HG03095 (cell line): ENCODE data around the gene RBM19.

ENCODE experiments used
- ATAC-seq: cut with Tn5 transposase; IDR thresholded peaks from one replicate; pipeline ENCODE4 v1.9.1; 2021; ENCODE audit warnings: moderate library complexity; ENCODE audit not compliant: unreplicated experiment

Gene RBM19

DNA sequence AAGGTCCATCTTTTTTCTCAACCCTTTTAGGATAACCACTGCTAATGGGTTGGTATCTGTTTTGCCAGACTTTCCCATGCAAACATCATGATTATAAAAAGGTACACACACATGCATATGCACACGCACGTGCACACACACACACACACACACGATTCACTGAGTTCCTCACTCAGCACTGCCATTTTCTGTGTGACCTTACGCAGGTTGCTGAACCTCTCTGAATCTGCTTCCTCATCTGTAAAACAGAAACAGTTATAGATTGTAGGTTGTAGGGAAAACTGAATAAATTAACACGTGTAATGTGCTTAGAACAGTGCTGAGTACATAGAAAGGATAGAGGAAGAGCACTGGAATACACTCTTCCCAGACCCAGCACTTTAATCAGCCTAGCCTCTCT, 182.3 kb downstream of the RBM19 start:
- ATAC-seq = no peak

DNA sequence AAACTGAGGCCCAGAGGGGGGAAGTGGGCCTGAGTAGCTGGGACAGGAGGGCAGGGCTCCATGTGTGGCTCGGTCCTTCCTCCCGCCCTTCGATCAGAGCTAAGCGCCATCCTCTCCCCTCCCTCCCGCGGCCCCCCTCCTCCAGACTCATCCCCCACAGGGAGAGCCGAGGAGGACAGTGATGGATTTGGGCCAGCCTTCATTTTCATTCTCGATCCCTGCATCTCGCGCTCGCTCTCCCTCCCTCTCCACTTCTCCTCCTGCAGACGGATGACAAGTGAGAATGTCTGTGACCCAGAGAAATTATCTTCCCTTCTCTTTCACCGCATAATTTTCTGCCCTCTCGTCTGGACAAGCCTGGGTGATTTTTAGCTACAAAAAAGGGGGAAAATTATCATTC, 183.3 kb downstream of the RBM19 start:
- ATAC-seq = no peak

DNA sequence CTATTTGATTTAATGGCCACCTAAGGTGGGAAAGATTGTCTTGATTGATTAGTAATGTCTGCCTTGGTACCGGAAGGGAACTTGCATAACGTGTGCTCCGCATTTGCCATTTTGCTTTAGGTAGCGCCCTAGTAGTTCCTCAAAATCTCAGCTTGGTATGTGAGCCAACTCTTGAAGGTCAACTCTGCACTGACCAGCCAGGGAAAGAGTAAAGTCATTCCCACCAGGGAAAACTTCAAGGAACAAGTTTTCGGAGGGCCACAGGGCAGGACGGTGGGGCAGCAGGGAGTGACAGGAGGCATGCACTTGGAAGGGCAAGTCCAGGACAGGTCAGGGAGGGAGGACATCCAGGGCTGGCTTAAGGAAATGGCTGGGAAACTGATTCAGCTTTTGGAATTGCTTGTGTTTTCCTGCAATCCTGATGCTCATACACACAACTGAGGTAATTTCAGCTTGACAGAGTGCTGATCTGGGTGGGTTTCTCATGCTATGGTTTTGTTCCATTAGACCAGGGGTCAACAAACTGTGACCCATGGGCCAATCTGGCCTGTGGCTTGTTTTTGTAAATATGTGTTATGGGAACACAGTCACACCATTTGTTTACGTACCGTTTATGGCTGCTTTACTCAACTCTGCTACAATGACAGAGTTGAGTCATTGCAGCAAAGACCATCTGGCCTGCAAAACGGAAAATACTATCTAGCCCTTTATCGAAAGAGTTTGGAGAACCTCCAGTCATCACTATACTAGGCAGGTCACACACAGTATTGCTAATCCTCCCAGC, 184.5 kb downstream of the RBM19 start:
- ATAC-seq = no peak

- ATAC-seq = no peak
Observed at GRCh38 chr12:113779774-113780173, 186.4 kb downstream of the RBM19 start.

- ATAC-seq = no peak
Observed at GRCh38 chr12:113778432-113779132, 187.5 kb downstream of the RBM19 start.

GRCh38 chr12:113777751-113778150, 188.4 kb downstream of the RBM19 start:
- ATAC-seq = no peak

DNA sequence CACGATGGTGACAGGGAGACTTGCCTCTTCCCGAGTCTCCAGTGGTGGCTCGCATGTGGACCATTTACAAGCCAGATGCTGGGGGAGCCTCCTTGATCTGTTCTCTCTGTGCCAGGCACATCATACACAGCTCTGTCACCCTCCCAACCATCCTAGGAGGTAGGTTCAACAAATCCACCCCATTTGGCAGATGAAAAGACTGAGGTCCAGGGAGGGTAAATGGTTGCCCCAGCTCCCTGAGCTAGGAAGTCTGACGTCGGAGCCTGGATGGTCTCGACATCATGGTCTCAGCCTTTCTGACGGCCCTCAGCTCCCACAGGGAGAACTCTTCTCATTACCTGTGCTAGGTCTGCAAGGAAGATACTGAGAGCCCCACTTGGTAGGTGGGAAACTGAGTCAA, 189.6 kb downstream of the RBM19 start:
- no peak for ATAC-seq

DNA sequence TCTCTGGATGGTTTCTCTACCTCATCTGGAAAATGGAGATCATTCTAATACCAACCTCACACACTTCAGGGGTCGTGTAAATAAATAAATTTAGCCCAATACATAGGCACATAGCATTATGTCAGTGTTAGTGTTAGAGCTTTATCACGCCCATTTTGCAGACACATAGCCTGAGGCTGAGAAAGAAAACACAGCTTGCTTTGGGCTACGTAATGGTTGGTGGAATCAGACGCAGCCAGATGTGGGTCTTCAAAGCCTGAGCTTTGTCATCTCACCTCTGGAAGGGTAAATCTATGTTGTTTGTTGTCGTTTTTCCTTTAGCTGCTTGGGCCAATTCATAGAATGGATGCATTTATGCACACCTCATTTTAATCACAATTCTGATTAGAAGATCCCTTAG, 191.6 kb downstream of the RBM19 start:
- no peak for ATAC-seq

DNA sequence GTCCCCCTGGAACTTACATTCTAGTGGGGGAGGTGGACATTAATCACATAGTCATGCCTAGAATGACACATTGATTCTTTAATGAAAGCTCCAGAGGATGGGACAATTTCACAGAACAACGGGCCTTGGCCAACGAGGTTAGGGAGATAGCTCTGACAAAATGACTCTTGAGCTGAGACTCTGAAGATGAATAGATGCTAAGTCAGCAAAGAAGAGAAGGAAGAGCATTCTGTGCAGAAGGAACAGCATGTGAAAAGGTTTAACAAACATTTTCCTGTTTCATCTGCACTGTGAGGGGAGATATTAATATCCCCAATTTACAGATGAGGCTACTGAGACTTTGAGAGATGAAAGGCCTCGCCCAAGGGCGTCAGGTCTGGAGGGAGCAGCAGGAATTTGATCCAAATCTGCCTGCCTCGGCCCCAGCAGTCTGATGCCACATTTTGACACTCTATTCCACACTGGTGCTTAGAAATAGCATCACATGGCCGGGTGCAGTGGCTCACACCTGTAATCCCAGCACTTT, 193.6 kb downstream of the RBM19 start:
- no peak for ATAC-seq

DNA sequence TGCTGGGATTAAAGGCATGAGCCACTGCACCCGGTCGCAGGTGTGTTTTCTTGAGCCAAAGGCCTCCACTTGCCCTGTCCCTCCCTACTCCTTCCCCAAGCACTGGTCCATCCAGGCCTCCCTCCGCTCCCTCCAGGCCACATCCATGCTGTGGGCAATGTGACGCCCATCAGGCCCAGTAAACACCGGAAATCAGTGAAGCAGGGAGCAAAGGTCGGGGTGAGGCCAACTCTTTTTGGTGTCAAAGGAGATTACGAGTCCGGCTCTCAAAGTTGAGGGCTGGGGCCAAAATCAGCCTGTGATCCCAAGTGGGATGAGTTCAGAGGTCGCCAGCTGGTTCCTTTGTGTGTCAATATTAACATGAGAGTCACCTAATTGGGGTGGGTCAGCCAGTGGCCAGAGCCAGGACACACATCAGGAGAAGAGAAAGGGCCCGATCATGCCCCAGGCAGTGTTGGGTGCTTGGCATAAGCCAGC, 195.7 kb downstream of the RBM19 start:
- ATAC-seq = no peak

GRCh38 chr12:113769305-113769704, 196.8 kb downstream of the RBM19 start:
- no peak for ATAC-seq

GRCh38 chr12:113768850-113769249, 197.3 kb downstream of the RBM19 start:
- no peak for ATAC-seq

- no peak for ATAC-seq
Observed at GRCh38 chr12:113766879-113767878, 198.9 kb downstream of the RBM19 start.
